Measurements from ENCODE around the gene ADAM12. TPM values are rescaled to one million over a fixed set of nuclear protein-coding genes. Genes with fewer than 3 reads are reported as not detected.

Gene ADAM12
- total RNA-seq, 2 donors from 2014 or later: 6.7 to 7.9 TPM

- DNase-seq (no peak), ATAC-seq (no peak)
- intact Hi-C loops (cut with DNase I): no loop called here
Measured at GRCh38 chr10:126283307-126283706, 105.0 kb downstream of the ADAM12 start.

- intact Hi-C loops (cut with DNase I): no loop called here
- DNase-seq (no peak), ATAC-seq (no peak)
Measured at GRCh38 chr10:126278851-126279250, 109.4 kb downstream of the ADAM12 start.

DNA sequence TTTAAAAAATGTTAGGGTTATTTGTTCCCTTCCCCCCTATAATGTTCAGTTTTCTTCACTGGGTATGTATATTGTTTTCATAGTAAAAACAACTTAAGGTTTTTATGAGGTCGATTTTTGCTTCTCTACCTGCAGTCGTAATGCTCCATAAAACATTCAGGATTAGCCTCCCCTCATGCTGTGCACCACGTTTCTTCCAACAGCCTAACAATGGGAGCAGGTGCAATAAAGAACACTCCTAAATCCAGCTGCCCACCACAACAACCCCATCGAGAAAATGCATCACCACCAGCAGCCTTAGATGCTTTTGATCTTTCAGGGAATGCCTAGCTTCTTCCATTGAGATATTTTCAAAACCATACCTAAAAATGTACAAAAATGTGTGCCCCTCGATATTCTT, 111.1 kb downstream of the ADAM12 start:
- DNase-seq: no peak
- no peak for ATAC-seq
- intact Hi-C loops (cut with DNase I): no loop called here

GRCh38 chr10:126272526-126272925, 115.8 kb downstream of the ADAM12 start:
- DNase-seq: no peak
- intact Hi-C loops (cut with DNase I): no loop called here
- ATAC-seq: no peak

DNA sequence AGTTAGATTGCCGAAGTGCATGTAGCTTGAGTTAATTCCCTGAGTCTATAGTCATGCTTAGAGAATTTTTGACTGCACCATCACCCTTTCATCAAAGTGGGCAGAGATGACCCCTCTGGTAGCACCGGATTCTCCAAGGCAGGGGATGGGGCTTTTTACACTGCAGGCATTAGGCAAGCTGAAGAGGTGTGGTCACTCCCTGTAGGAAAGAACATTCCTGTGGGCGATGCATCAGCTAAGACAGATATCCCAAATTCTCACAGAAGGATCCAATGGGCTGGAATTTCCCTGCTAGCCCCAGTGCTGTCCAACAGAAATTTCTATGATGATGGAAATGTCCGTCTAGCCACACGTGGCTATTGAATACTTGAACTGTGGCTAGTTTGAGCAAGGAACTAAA, 118.2 kb downstream of the ADAM12 start:
- DNase-seq: no peak
- ATAC-seq: no peak
- intact Hi-C loops (cut with DNase I): no loop called here

- ATAC-seq: no peak
- intact Hi-C loops (cut with DNase I): no loop called here
- DNase-seq: no peak
Measured at GRCh38 chr10:126268013-126268920, 120.0 kb downstream of the ADAM12 start.

GRCh38 chr10:126264102-126265018, 123.9 kb downstream of the ADAM12 start:
- ATAC-seq (peak in 1 of 2 donors; percentile 56), DNase-seq (no peak)
- intact Hi-C loops (cut with DNase I): no loop called here

- no peak for ATAC-seq
- DNase-seq: no peak
- intact Hi-C loops (cut with DNase I): no loop called here
Measured at GRCh38 chr10:126263006-126263676, 125.1 kb downstream of the ADAM12 start.

GRCh38 chr10:126262233-126262838, 125.9 kb downstream of the ADAM12 start:
- DNase-seq (no peak), ATAC-seq (peak in 1 of 2 donors; percentile 50)
- intact Hi-C loops (cut with DNase I): no loop called here

DNA sequence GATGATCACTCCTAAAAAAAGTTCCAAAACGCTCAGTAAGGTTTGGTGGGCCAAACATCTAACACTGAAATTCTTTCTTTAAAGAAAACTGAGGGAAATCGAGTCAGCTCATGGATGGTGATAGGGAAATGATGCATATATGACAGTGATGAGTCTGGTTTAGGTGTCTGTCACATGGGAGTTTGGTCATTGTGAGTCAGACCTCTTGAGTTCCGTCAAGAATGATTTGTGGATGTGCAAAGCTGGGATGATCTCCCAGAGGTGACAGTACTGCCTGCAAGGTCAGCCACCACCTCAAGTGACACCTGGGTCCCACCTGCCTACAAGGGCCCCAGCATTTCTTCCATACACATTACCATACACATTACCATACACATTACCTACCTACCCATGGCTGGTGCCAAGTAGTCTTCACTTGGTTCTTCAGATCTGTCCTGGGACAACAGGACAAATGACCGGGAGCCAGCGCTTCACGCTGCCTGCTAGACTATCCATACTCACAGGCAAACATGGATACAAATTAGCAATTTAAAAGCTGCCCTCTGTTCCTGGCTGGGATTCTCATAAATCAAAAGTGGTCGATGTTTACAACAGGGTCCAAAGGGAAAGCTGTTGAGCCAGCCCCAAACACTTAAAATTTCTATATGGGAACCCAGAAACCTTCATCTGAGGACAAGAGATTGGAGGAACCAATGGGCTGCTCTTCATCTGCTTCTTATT, 128.4 kb downstream of the ADAM12 start:
- DNase-seq (no peak), ATAC-seq (no peak)
- intact Hi-C loops (cut with DNase I): no loop called here

- no peak for DNase-seq
- no peak for ATAC-seq
- intact Hi-C loops (cut with DNase I): no loop called here
Measured at GRCh38 chr10:126256864-126257263, 131.4 kb downstream of the ADAM12 start.

- no peak for DNase-seq
- intact Hi-C loops (cut with DNase I): no loop called here
- ATAC-seq: no peak
Measured at GRCh38 chr10:126255313-126255712, 133.0 kb downstream of the ADAM12 start.

DNA sequence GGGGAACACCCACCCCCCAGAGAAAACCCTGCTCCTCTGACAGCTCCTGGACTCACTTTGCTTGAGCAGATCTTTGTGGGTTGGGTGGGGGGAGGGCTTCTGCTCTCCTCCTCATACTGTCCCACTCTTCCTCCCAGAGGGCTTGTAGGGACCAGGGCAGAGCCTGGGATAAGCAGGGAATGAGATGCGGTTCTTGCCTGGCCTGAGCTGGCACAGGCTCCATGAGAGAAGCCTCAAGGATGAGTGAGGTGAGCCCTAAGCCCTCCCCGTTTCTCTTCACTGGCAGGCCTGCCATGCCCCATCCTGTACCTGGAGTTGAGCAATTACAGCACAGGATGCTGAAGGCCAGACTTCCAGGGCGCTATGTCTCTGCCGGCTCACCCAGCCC, 134.7 kb downstream of the ADAM12 start:
- DNase-seq (no peak), ATAC-seq (peak in 1 of 2 donors; percentile 26)
- intact Hi-C loops (cut with DNase I): no loop called here

DNA sequence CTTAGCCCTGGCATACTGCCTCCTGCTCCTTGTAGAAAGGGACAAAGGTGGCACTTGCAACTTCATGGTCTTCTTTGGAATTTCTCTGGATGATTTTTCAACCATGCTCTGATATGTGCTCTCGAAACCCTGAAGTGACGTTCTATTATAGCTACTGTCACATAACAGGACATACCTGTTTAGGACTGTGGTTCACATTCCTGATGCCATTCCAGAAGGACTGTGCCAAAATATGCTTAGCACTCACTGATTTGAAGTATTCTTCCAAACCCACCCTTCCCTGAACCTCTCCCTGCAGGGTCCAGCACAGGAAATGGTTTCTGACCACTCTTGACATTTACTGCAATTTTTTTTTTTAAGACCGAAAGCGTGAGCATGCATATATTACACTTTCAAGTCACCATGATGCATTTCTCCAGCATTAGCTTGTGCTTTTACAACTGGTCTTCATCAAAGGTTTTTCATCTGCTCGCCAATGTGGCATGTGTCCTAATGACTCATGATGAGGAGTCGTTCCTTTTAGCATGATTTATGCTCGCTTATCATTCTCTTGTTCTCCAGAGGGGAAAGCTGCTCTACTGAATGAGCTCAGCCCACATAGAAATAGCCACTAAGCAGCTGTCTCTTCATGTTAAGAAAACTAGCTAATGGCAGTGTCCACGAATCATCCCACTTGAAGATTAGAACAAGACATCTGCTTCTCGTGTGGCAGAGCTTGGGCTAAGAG, 135.2 kb downstream of the ADAM12 start:
- intact Hi-C loops (cut with DNase I): no loop called here
- DNase-seq: no peak
- ATAC-seq: peak; percentile 16 to 90

DNA sequence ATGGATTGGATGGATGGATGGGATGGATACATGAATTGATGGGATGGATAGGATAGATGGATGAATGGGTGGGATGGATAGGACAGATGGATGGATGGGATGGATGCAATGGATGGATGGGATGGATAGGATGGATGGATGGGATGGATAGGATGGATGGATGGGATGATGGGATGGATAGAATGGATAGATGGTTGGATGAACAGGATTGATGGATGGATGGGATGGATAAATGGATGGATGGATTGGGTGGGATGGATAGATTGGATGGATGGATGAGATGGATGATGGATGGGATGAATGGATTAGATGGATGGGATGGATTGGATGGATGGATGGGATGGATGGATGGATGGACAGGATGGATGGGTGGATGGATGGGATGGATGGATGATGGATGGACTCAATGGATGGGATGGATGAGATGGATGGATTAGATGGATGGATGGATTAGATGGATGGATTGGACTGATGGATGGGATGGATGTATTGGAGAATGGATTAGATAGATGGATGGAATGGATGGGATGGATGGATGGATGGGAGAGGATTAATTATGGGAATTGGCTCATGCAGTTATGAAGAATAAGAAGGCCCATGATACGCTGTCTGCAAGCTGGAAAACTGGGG, 136.4 kb downstream of the ADAM12 start:
- DNase-seq (no peak), ATAC-seq (no peak)
- intact Hi-C loops (cut with DNase I): no loop called here

DNA sequence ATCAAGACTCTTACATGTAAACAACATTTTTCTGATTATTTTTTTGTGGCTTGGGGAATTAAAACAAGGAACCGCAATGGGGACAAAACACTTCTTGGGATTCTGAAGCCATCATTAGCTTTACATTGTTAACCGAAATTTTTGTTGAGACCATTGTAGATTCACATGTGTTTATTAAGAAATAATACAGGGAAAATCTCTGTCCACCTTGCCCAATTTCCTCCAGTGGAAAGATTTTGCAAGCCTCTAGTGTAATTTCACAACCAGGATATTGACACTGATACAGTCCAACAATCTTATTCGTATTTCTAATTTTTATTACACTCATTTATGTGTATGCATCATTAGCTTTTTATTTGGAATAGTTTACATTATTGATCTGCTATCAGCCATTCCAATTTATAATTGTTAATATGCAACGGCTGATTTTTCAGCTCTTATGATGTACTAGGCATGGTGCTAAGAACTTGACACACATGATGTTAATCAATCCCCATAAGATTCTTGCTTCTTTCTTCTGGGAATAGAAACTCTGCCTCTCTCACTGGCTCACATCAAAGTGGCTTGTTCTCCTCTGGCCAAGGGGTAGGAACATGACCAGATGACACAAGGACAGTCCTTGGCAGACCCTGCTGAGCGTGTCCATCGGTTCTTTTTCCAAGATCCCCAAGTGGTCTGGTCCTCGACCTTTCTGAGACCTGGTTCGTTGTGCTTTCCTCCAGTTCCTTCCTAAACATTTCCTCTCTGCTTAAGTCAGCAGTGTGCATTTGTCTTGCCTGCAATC, 137.6 kb downstream of the ADAM12 start:
- DNase-seq (no peak), ATAC-seq (peak in 1 of 2 donors; percentile 50)
- intact Hi-C loops (cut with DNase I): no loop called here

DNA sequence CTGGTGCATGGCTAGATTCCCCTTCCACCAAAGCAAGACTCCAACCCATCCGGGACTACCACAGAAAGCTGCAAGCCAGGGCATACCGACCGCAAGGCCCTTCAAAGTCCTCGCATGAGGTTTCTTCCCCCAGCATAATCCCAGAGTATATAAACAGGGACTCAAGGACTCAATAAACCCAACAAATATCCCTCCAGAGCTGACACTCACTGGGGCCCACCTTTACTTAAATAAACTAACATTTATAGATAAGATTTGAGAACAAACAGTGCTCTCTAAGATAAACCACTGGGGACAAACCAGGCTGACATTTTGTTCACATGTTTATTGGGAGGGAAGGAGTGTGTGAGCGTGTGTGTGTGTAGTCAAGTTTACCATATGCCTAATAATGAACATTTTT, 138.2 kb downstream of the ADAM12 start:
- intact Hi-C loops (cut with DNase I): no loop called here
- no peak for DNase-seq
- no peak for ATAC-seq
